Gastroesophageal sphincter (tissue), 3 donors: ENCODE data around the gene TP53AIP1.

ENCODE experiments used
- CTCF ChIP-seq, 4 experiments: fragments of 200-600 bp in 2 of 4; fragments of 450-650 bp in 2 of 4; sonication (generic) in 1 of 4; IDR thresholded peaks; one replicate each; pipeline ENCODE4 v1.5.1; 2017 to 2019; ENCODE audit warnings: antibody characterized with exemption in 4 of 4, mild to moderate bottlenecking in 2 of 4, moderate library complexity in 2 of 4
- EP300 ChIP-seq: sonication (generic); formaldehyde crosslinking; IDR thresholded peaks from one replicate; pipeline ENCODE4 v1.6.1; 2017; ENCODE audit warnings: antibody characterized with exemption, mild to moderate bottlenecking
- POLR2A ChIP-seq, 2 donors: fragments of 450-650 bp; IDR thresholded peaks; one replicate each; pipeline ENCODE4 v1.6.1; 2017; ENCODE audit warnings: antibody characterized with exemption in 2 of 2, mild to moderate bottlenecking in 2 of 2, moderate library complexity in 1 of 2
- POLR2AphosphoS5 ChIP-seq: sonication (generic); formaldehyde crosslinking; IDR thresholded peaks from one replicate; pipeline ENCODE4 v1.6.1; 2017; ENCODE audit warnings: antibody characterized with exemption

GRCh38 chr11:128965485-128965884 lies 22.8 kb upstream of the TP53AIP1 start:
- TF ChIP-seq POLR2A (IDR thresholded peaks at IDR 0.05): no peak
- TF ChIP-seq POLR2AphosphoS5: no peak
- TF ChIP-seq CTCF (IDR thresholded peaks at IDR 0.05): no peak
- TF ChIP-seq EP300: no peak
